Mucosa of rectum (tissue), 2 donors: ENCODE data around the gene SEC24C.
"Not testable (repeated sequence)": the region's sequence is repeated elsewhere in the genome, so short reads cannot be mapped to it uniquely, and the experiment has no call there.

ENCODE experiments used
- H3K27ac ChIP-seq, 2 donors: one replicate each; pipeline ENCODE4 v1.7.0; 2013; ENCODE audit warnings: inconsistent platforms in 2 of 2, low read depth in 2 of 2, low read length in 2 of 2
- H3K27me3 ChIP-seq, 2 donors: one replicate each; pipeline ENCODE4 v1.7.0; 2013; ENCODE audit warnings: low read length in 2 of 2; ENCODE audit not compliant: control insufficient read depth in 2 of 2, insufficient read depth in 2 of 2
- H3K36me3 ChIP-seq, 2 donors: one replicate each; pipeline ENCODE4 v1.7.0; 2013; ENCODE audit warnings: low read length in 2 of 2; ENCODE audit not compliant: control insufficient read depth in 2 of 2, insufficient read depth in 2 of 2
- H3K4me1 ChIP-seq, 2 donors: one replicate each; pipeline ENCODE4 v1.7.0; 2013; ENCODE audit warnings: low read length in 2 of 2, mild to moderate bottlenecking in 1 of 2; ENCODE audit not compliant: control insufficient read depth in 2 of 2, insufficient read depth in 2 of 2
- H3K4me3 ChIP-seq, 2 donors: one replicate each; pipeline ENCODE4 v1.7.0; 2013; ENCODE audit warnings: low read length in 2 of 2
- H3K9ac ChIP-seq, 2 donors: one replicate each; pipeline ENCODE4 v1.7.0; 2013; ENCODE audit warnings: low read length in 2 of 2, low read depth in 1 of 2, mild to moderate bottlenecking in 1 of 2
- H3K9me3 ChIP-seq, 2 donors: one replicate each; pipeline ENCODE4 v1.7.0; 2013; ENCODE audit warnings: low read length in 2 of 2; ENCODE audit not compliant: control insufficient read depth in 2 of 2
- donor health status: healthy.
- donor health status: Normal muscosa, but diverticular disease.

Gene SEC24C

DNA sequence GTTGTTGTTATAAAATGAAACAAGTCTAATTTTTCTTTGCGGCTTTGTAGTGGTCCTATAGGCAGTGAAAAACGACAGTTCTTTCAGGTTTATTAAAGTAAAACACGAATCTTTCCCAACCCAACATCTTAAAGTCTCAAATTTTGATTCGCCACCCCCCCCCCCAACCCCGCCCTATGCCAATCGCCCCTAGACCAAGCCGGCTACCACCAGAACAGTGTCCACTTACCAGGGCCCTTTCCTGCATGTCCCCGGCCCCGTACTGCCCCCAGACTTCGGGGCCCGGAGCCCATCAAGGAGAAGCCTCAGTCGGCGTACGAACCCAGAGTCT lies 37.3 kb downstream of the SEC24C start:
- peak overlapping the region; percentile 90 to 91 for H3K27ac ChIP-seq
- peak overlapping the region; percentile 85 to 90 for H3K4me3 ChIP-seq
- no peaks in the 10 kb centered on the region for H3K27me3 ChIP-seq
- H3K4me1 ChIP-seq, result peaks cover 17 to 32% of the 10 kb centered on the region in 2 donors
- peak overlapping the region; percentile 92 to 93 for H3K9ac ChIP-seq
- H3K9me3 ChIP-seq, result no peaks in the 10 kb centered on the region
- H3K36me3 ChIP-seq, result peaks cover 3 to 12% of the 10 kb centered on the region in 2 donors

DNA sequence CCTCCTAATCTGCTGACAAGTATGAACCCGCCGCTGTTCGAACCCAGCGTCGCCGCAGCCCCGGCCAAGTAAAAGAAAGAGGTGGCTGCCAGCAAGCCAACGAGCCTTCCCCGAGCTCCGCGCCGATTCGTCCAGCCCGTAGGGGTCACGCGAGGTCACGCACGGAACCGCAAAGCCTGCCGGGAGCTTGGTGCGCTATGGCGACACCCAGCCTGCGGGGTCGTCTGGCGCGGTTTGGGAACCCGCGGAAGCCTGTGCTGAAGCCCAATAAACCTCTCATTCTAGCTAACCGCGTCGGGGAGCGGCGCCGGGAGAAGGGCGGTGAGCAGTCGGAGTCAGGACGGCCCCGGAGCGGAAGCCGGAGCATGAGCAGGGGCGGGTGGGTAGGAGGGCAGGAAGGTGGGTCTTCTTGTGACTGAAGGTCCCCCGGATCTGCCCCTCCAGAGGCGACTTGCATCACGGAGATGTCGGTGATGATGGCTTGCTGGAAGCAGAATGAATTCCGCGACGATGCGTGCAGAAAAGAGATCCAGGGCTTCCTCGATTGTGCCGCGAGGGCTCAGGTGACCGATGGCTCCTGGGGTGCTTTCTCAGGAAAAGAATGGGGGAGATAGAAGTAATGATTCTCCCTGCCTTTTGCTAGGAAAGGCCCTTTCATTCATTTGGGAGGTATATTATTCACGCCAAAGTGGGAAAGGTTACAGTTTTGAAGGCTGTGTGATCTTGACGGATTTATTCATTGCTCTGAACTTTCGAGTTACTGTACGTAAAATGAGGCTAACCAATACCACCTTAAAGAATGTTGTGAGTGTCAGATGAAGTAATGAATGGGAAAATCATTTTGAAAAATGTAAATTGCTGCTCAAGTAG lies 37.9 kb downstream of the SEC24C start, which contains the start of gene CHCHD1:
Gene CHCHD1 (plus strand): TSS at position 170 of the 870 bp plus-strand sequence. CDS start 28 bp downstream, at position 198.
- H3K9ac ChIP-seq, result peak within 1 kb of the TSS; percentile 92 to 93
- no peaks in the 10 kb centered on the region for H3K27me3 ChIP-seq
- H3K9me3 ChIP-seq, result no peaks in the 10 kb centered on the region
- peak within 1 kb of the TSS; percentile 90 to 91 for H3K27ac ChIP-seq
- peaks cover 3 to 9% of the 10 kb centered on the region in 2 donors for H3K36me3 ChIP-seq
- H3K4me3 ChIP-seq, result peak within 1 kb of the TSS; percentile 85 to 90
- H3K4me1 ChIP-seq, result peaks cover 21 to 36% of the 10 kb centered on the region in 2 donors

DNA sequence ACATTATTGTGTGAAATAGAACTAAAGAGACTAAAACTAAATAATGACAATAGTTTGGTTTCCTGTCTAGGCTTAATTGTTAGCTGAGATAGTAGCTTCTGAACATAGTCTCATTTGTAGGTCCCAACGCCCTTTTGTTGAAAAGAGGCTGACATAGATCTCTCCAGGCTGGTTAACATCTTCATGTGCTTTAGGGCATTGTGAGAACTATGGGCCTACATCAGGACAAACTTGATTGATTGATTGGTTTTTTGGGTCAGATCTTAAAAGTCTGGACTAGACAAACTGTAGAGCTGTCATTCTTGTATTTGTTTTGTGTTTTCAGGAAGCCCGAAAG lies 38.5 kb downstream of the SEC24C start:
- Histone ChIP-seq H3K9ac (peak overlapping the region; percentile 92 to 93), H3K27me3 (no peaks in the 10 kb centered on the region), H3K9me3 (no peaks in the 10 kb centered on the region), H3K36me3 (peaks cover 0 to 9% of the 10 kb centered on the region in 2 donors), H3K27ac (peak overlapping the region in 1 of 2 donors; percentile 91), H3K4me1 (peaks cover 24 to 38% of the 10 kb centered on the region in 2 donors), H3K4me3 (peak overlapping the region; percentile 85 to 90)

DNA sequence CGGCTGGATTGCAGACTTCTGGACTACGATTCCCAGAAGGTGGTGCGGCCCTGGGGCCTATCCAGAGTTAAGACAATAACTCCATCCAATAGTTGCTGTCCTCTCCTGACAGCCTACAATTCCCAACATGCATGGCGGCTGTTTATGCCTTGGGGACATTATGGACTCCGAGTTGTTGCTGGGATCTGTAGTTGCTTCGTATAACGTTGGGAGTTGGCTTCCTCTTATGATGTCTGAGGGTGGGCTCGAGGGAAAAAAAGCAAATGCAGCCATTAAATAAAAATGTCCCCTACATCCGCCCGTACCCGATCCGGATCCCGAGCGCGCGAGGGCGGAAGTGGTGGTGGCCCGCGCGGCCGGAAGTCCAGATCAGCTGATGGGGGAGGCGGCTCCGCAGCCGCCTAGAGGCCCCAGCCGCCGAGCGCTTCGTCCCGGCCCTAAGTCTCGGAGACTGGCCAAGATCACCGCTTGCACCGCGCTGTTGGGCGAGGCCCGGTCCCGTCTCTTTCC lies 41.1 kb downstream of the SEC24C start, which contains the start of gene ZSWIM8:
Gene ZSWIM8 (plus strand): TSS at position 396 of the 510 bp plus-strand sequence. CDS start 273 bp downstream, outside the sequence.
- Histone ChIP-seq H3K27ac (peak within 1 kb of the TSS; percentile 88 to 90), H3K36me3 (peaks cover 14 to 15% of the 10 kb centered on the region in 2 donors), H3K9ac (peak within 1 kb of the TSS; percentile 88 to 90), H3K27me3 (no peaks in the 10 kb centered on the region), H3K4me1 (peaks cover 24 to 38% of the 10 kb centered on the region in 2 donors), H3K4me3 (peak within 1 kb of the TSS; percentile 80 to 98), H3K9me3 (no peaks in the 10 kb centered on the region)

DNA sequence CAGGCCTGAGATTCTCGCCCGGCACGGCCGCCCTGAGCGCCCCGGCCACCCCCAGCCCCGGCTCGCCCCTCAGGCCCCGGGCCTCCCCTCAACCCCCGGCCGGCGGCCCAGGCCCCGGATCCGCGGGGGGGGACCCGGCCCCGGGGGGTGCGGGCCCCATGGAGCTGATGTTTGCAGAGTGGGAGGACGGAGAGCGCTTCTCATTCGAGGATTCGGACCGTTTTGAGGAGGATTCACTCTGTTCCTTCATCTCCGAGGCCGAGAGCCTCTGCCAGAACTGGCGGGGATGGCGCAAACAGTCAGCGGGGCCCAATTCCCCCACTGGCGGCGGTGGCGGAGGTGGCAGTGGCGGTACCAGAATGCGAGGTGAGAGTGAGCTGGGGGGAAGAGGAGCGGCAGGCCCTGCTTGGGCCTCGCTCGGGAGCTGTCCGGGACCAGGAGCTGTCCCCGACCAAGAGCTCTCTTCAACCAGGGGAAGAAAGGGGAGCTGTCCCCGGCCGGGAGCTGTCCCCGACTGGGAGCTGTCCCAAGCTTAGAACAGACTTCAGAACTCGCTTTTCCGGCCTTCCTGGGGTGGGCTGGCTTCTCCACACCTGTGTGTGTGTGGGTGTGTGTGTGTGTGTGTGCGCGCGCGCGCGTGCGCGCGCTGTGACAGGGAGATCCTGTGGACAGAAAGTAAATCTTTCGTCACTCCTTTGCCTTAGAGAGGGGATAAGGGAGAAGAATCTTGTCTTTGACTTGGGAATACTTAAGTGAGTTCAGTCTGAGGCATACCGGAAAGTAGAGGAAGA lies 41.7 kb downstream of the SEC24C start:
- peaks cover 24 to 33% of the 10 kb centered on the region in 2 donors for H3K4me1 ChIP-seq

DNA sequence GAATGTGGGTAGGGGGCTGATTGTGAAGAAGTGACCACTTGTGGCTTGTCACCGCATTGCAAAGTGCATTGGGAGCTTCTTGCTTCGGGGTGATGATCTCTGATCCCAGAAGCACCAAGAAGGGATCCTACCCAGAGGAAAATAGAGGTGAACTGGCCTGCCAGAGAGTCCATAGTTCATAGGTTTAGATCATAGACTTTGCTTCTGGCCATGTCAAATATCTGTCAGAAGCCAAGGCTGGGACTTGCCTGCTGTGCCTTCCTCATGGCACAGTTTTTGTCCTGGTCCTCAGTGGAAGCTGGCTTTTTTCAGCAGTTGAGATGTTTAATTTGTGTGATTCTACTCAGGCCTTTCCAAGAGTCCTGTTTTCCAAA lies 42.3 kb downstream of the SEC24C start:
- Histone ChIP-seq H3K36me3 (peaks cover 25% of the 10 kb centered on the region in 2 donors), H3K4me3 (peak overlapping the region; percentile 80 to 98), H3K27ac (peak overlapping the region; percentile 88 to 90), H3K9me3 (no peaks in the 10 kb centered on the region), H3K9ac (peak overlapping the region; percentile 88 to 90), H3K27me3 (no peaks in the 10 kb centered on the region), H3K4me1 (peaks cover 24 to 29% of the 10 kb centered on the region in 2 donors)

More for the DNA sequence above, 41.7 kb downstream of the SEC24C start:
- peak overlapping the region; percentile 80 to 98 for H3K4me3 ChIP-seq
- H3K27ac ChIP-seq, result peak overlapping the region; percentile 88 to 90
- no peaks in the 10 kb centered on the region for H3K9me3 ChIP-seq
- H3K36me3 ChIP-seq, result peaks cover 19% of the 10 kb centered on the region in 2 donors
- peak overlapping the region; percentile 88 to 90 for H3K9ac ChIP-seq
- H3K27me3 ChIP-seq, result no peaks in the 10 kb centered on the region

DNA sequence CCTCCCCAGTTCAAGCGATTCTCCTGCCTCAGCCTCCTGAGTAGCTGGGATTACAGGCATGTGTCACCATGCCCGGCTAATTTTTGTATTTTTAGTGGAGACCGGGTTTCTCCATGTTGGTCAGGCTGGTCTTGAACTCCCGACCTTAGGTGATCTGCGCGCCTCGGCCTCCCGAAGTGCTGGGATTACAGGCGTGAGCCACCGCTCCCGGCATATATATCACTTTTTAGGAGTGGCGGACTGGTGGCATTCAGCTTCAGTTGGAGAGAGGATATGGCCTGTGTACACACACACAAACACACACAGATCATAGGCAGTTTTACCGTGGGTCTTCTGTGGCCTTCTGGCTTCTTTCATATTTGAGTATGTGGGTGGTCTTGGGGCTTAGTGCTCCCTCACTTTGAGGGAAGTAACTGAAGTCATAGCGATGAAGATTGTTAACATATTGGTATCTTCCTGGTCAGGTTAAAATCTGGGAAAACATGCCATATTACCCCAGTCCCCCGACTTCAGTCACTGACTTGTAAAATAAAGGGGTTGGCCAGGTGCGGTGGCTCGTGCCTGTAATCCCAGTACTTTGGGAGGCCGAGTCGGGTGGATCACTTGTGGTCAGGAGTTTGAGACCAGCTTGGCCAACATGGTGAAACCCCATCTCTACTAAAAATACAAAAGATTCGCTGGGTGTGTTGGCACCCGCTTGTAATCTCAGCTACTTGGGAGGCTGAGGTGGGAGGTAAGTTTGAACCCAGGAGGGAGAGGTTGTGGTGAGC lies 43.0 kb downstream of the SEC24C start:
- Histone ChIP-seq H3K9ac (peak overlapping the region in 1 of 2 donors; percentile 6), H3K4me1 (peaks cover 24 to 29% of the 10 kb centered on the region in 2 donors), H3K36me3 (peaks cover 31% of the 10 kb centered on the region in 2 donors)
- H3K9me3 ChIP-seq, H3K4me3 ChIP-seq, H3K27me3 ChIP-seq, H3K27ac ChIP-seq: not testable (repeated sequence)

DNA sequence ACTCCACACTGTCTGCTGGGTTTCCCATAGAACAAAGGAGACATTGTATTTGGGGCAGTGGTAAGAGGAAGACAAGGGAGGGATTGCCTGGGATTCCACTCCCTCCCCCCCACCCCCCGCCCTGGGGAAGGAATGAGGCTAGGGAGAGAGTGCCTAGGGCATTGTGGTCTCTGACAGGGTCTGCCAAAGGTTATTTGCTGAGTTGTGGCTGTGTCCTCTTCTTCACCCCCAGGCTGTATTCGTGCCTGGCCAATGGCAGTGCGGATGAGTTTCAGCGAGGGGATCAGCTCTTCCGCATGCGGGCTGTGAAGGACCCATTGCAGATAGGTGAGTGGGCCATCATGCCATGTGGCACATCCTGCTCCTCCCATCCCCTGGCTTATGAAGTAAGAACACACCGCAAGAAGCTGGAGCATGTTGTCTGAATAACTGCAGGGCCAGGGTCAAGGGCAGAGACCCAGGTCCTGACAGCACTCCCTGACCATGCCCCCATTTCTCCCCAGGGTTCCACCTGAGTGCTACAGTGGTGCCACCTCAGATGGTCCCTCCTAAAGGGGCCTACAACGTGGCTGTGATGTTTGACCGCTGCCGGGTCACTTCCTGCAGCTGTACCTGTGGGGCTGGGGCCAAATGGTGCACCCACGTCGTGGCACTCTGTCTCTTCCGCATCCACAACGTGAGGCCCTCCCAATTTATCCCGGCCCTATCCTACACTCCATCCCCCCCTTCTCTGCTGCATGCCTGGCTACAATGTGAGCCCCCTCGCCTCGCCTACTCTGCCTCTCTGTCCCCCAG lies 44.9 kb downstream of the SEC24C start:
- no peak overlapping the region for H3K27ac ChIP-seq
- H3K4me1 ChIP-seq, result peaks cover 16% of the 10 kb centered on the region in 2 donors
- H3K27me3 ChIP-seq, result no peaks in the 10 kb centered on the region
- peaks cover 49% of the 10 kb centered on the region in 2 donors for H3K36me3 ChIP-seq
- H3K9ac ChIP-seq, result no peak overlapping the region
- H3K4me3 ChIP-seq, result no peak overlapping the region
- H3K9me3 ChIP-seq, result no peaks in the 10 kb centered on the region

DNA sequence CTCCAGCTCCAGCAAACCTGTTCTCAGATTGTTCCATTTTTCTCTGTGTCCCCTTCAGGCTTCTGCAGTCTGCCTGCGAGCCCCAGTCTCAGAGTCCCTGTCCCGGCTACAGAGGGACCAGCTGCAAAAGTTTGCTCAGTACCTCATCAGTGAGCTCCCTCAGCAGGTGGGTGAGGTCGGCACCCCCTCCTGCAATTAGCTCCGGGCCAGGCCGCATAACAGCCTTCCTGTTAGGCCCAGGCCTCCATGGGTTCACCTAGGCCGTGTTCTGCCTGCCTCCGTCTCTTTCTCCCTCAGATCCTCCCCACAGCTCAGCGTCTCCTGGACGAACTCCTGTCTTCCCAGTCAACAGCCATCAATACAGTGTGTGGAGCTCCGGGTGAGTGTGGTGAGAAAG lies 45.5 kb downstream of the SEC24C start:
- Histone ChIP-seq H3K27ac (no peak overlapping the region), H3K9ac (no peak overlapping the region), H3K36me3 (peaks cover 55% of the 10 kb centered on the region in 2 donors), H3K9me3 (no peaks in the 10 kb centered on the region), H3K4me3 (no peak overlapping the region), H3K27me3 (no peaks in the 10 kb centered on the region), H3K4me1 (peaks cover 14 to 15% of the 10 kb centered on the region in 2 donors)
